Mesenchymal stem cell (in vitro differentiated cells and primary cell): ENCODE results near the gene SPATA45.

Experiments used
- DNase-seq: peaks from one replicate; pipeline ENCODE4 v3.0.0-alpha.2; 2013
- H2AFZ ChIP-seq: one replicate; pipeline ENCODE4 v1.6.1; 2013; ENCODE audit warnings: low read depth, mild to moderate bottlenecking, control low read depth, inconsistent platforms, low read length, moderate library complexity
- H2AK5ac ChIP-seq: 2 replicates; pipeline ENCODE4 v1.6.1; 2013; ENCODE audit warnings: low read length, moderate library complexity, mild to moderate bottlenecking, inconsistent platforms; ENCODE audit not compliant: severe bottlenecking
- H2BK120ac ChIP-seq: one replicate; pipeline ENCODE4 v1.6.1; 2013; ENCODE audit warnings: low read depth, mild to moderate bottlenecking, inconsistent platforms, low read length, moderate library complexity
- H2BK12ac ChIP-seq, 2 experiments: one replicate each; pipeline ENCODE4 v1.6.1; 2013; ENCODE audit warnings: inconsistent platforms in 2 of 2, low read length in 2 of 2, mild to moderate bottlenecking in 2 of 2, moderate library complexity in 2 of 2, control low read depth in 1 of 2
- H2BK15ac ChIP-seq: one replicate; pipeline ENCODE4 v1.6.1; 2013; ENCODE audit warnings: mild to moderate bottlenecking, low read depth, inconsistent platforms; ENCODE audit not compliant: poor library complexity, severe bottlenecking
- H2BK5ac ChIP-seq: 2 replicates; pipeline ENCODE4 v1.6.1; 2013; ENCODE audit warnings: low read depth, mild to moderate bottlenecking, low read length, control low read depth, inconsistent platforms; ENCODE audit not compliant: poor library complexity, severe bottlenecking
- H3K14ac ChIP-seq, 2 experiments: one replicate each; pipeline ENCODE4 v1.6.1; 2013; ENCODE audit warnings: inconsistent platforms in 2 of 2, low read length in 2 of 2, control low read depth in 1 of 2, mild to moderate bottlenecking in 1 of 2, moderate library complexity in 1 of 2
- H3K18ac ChIP-seq, 2 experiments: one replicate each; pipeline ENCODE4 v1.6.1; 2013; ENCODE audit warnings: inconsistent platforms in 2 of 2, low read length in 2 of 2, control low read depth in 1 of 2, low read depth in 1 of 2, mild to moderate bottlenecking in 1 of 2
- H3K23ac ChIP-seq, 2 experiments: one replicate each; pipeline ENCODE4 v1.6.1; 2013; ENCODE audit warnings: inconsistent platforms in 2 of 2, low read length in 2 of 2, mild to moderate bottlenecking in 2 of 2, moderate library complexity in 2 of 2, control low read depth in 1 of 2
- H3K27ac ChIP-seq: 2 replicates; pipeline ENCODE4 v1.5.1; 2013; ENCODE audit warnings: mild to moderate bottlenecking, moderate library complexity, low read length, control low read depth, inconsistent platforms; ENCODE audit not compliant: poor library complexity, severe bottlenecking
- H3K27me3 ChIP-seq, 2 experiments: 2 replicates each; pipeline versions ENCODE4 v1.6.1 to v1.7.0; 2013; ENCODE audit warnings: low read length in 2 of 2, mild to moderate bottlenecking in 2 of 2, moderate library complexity in 2 of 2, control low read depth in 1 of 2, inconsistent platforms in 1 of 2; ENCODE audit not compliant: control insufficient read depth in 1 of 2, insufficient read depth in 1 of 2
- H3K36me3 ChIP-seq, 2 experiments: 2 replicates each; pipeline versions ENCODE4 v1.6.1 to v1.7.0; 2013; ENCODE audit warnings: low read length in 2 of 2, control low read depth in 1 of 2, inconsistent platforms in 1 of 2, low read depth in 1 of 2, mild to moderate bottlenecking in 1 of 2; ENCODE audit not compliant: insufficient read depth in 2 of 2, control insufficient read depth in 1 of 2
- H3K4ac ChIP-seq, 2 experiments: one replicate each; pipeline ENCODE4 v1.6.1; 2013; ENCODE audit warnings: inconsistent platforms in 2 of 2, low read length in 2 of 2, mild to moderate bottlenecking in 2 of 2, moderate library complexity in 2 of 2, control low read depth in 1 of 2, low read depth in 1 of 2
- H3K4me1 ChIP-seq: 2 replicates; pipeline ENCODE4 v1.6.1; 2013; ENCODE audit warnings: low read depth, low read length, control low read depth; ENCODE audit not compliant: control insufficient read depth, insufficient read depth
- H3K4me2 ChIP-seq: 2 replicates; pipeline ENCODE4 v1.6.1; 2013; ENCODE audit warnings: low read length, mild to moderate bottlenecking, inconsistent platforms; ENCODE audit not compliant: poor library complexity, severe bottlenecking
- H3K4me3 ChIP-seq, 2 experiments: 2 replicates each; pipeline versions ENCODE4 v1.5.1 to v1.7.0; 2013; ENCODE audit warnings: low read length in 2 of 2, mild to moderate bottlenecking in 2 of 2, control low read depth in 1 of 2, low read depth in 1 of 2; ENCODE audit not compliant: insufficient read depth in 1 of 2
- H3K79me1 ChIP-seq: replicated peaks from 2 replicates; pipeline ENCODE4 v1.6.1; 2013; ENCODE audit warnings: mild to moderate bottlenecking, control low read depth, low read length, inconsistent platforms; ENCODE audit not compliant: poor library complexity, severe bottlenecking
- H3K9ac ChIP-seq: 2 replicates; pipeline ENCODE4 v1.7.0; 2013; ENCODE audit warnings: mild to moderate bottlenecking, low read length, moderate library complexity
- H3K9me3 ChIP-seq: 2 replicates; pipeline ENCODE4 v1.7.0; 2013; ENCODE audit warnings: mild to moderate bottlenecking, low read length; ENCODE audit not compliant: control insufficient read depth
- H4K8ac ChIP-seq: one replicate; pipeline ENCODE4 v1.6.1; 2013; ENCODE audit warnings: inconsistent platforms, mild to moderate bottlenecking, low read length, moderate library complexity
- H4K91ac ChIP-seq: one replicate; pipeline ENCODE4 v1.6.1; 2013; ENCODE audit warnings: mild to moderate bottlenecking, low read length, inconsistent platforms
- WGBS: methylation state at CpG from one replicate; pipeline ENCODE4 v1.1.7; 2013; ENCODE audit warnings: mixed read lengths; 5-methylcytosine and 5-hydroxymethylcytosine counted together

Gene SPATA45

GRCh38 chr1:212785871-212786270 is 61.6 kb downstream of the SPATA45 start:
- peaks cover 7% of the 10 kb centered on the region for H3K79me1 ChIP-seq
- no peak overlapping the region for H3K23ac ChIP-seq
- H2AFZ ChIP-seq = no peak overlapping the region
- no peak overlapping the region for H3K4ac ChIP-seq
- H3K27me3 ChIP-seq = no peaks in the 10 kb centered on the region
- H2BK5ac ChIP-seq = no peak overlapping the region
- WGBS = no CpG with 5 or more reads among the region's 1 CpG
- no peak for DNase-seq
- no peaks in the 10 kb centered on the region for H3K9me3 ChIP-seq
- H3K4me2 ChIP-seq = no peak overlapping the region
- H2BK12ac ChIP-seq = no peak overlapping the region
- H4K8ac ChIP-seq = no peak overlapping the region
- no peak overlapping the region for H3K14ac ChIP-seq
- no peak overlapping the region for H2BK120ac ChIP-seq
- peaks cover 1% of the 10 kb centered on the region for H3K4me1 ChIP-seq
- no peak overlapping the region for H4K91ac ChIP-seq
- no peak overlapping the region for H2AK5ac ChIP-seq
- H3K36me3 ChIP-seq = peaks cover 5 to 55% of the 10 kb centered on the region in 2 experiments
- no peak overlapping the region for H3K18ac ChIP-seq
- no peak overlapping the region for H3K9ac ChIP-seq
- H3K27ac ChIP-seq = no peak overlapping the region
- no peak overlapping the region for H2BK15ac ChIP-seq
- H3K4me3 ChIP-seq = no peak overlapping the region

- no peak overlapping the region for H3K4me3 ChIP-seq
- no peaks in the 10 kb centered on the region for H3K9me3 ChIP-seq
- WGBS = no CpG with 5 or more reads among the region's 1 CpG
- H2BK5ac ChIP-seq = no peak overlapping the region
- H3K4me1 ChIP-seq = no peaks in the 10 kb centered on the region
- no peak overlapping the region for H2BK120ac ChIP-seq
- no peak overlapping the region for H4K91ac ChIP-seq
- H3K4ac ChIP-seq = no peak overlapping the region
- H3K14ac ChIP-seq = no peak overlapping the region
- no peak overlapping the region for H2AK5ac ChIP-seq
- H3K36me3 ChIP-seq = peaks cover 5 to 58% of the 10 kb centered on the region in 2 experiments
- H4K8ac ChIP-seq = no peak overlapping the region
- H2BK15ac ChIP-seq = no peak overlapping the region
- H3K23ac ChIP-seq = no peak overlapping the region
- no peaks in the 10 kb centered on the region for H3K27me3 ChIP-seq
- no peak overlapping the region for H3K9ac ChIP-seq
- no peak overlapping the region for H3K27ac ChIP-seq
- H3K18ac ChIP-seq = no peak overlapping the region
- no peak overlapping the region for H3K4me2 ChIP-seq
- no peak for DNase-seq
- no peak overlapping the region for H2BK12ac ChIP-seq
- H2AFZ ChIP-seq = no peak overlapping the region
- H3K79me1 ChIP-seq = peaks cover 7% of the 10 kb centered on the region
Observed at GRCh38 chr1:212783976-212784375, 63.5 kb downstream of the SPATA45 start.

GRCh38 chr1:212782422-212783154 is 64.9 kb downstream of the SPATA45 start:
- H2AFZ ChIP-seq = no peak overlapping the region
- peak; percentile 70 for DNase-seq
- no peak overlapping the region for H3K18ac ChIP-seq
- peaks cover 3% of the 10 kb centered on the region for H3K79me1 ChIP-seq
- H3K36me3 ChIP-seq = peaks cover 5 to 63% of the 10 kb centered on the region in 2 experiments
- no peak overlapping the region for H3K23ac ChIP-seq
- H3K4ac ChIP-seq = no peak overlapping the region
- H4K91ac ChIP-seq = no peak overlapping the region
- H2BK5ac ChIP-seq = no peak overlapping the region
- no peak overlapping the region for H2BK15ac ChIP-seq
- no peak overlapping the region for H2BK12ac ChIP-seq
- no peak overlapping the region for H3K14ac ChIP-seq
- H3K9me3 ChIP-seq = no peaks in the 10 kb centered on the region
- peak overlapping the region; percentile 67 for H3K9ac ChIP-seq
- no peak overlapping the region for H3K4me3 ChIP-seq
- H4K8ac ChIP-seq = no peak overlapping the region
- no peak overlapping the region for H2AK5ac ChIP-seq
- H2BK120ac ChIP-seq = no peak overlapping the region
- 92% methylated on average over 1 of the region's 3 CpGs for WGBS
- peak overlapping the region; percentile 45 for H3K27ac ChIP-seq
- H3K4me1 ChIP-seq = no peaks in the 10 kb centered on the region
- no peak overlapping the region for H3K4me2 ChIP-seq
- H3K27me3 ChIP-seq = no peaks in the 10 kb centered on the region

GRCh38 chr1:212781225-212781624 is 66.2 kb downstream of the SPATA45 start:
- no peak overlapping the region for H4K8ac ChIP-seq
- no peak overlapping the region for H3K4me2 ChIP-seq
- H2BK15ac ChIP-seq = no peak overlapping the region
- H4K91ac ChIP-seq = no peak overlapping the region
- no peaks in the 10 kb centered on the region for H3K27me3 ChIP-seq
- H2AFZ ChIP-seq = no peak overlapping the region
- DNase-seq = no peak
- no peak overlapping the region for H3K27ac ChIP-seq
- H2BK120ac ChIP-seq = no peak overlapping the region
- no peaks in the 10 kb centered on the region for H3K9me3 ChIP-seq
- H3K4me3 ChIP-seq = no peak overlapping the region
- peaks cover 3% of the 10 kb centered on the region for H3K79me1 ChIP-seq
- peaks cover 0 to 55% of the 10 kb centered on the region in 2 experiments for H3K36me3 ChIP-seq
- no peak overlapping the region for H3K9ac ChIP-seq
- H3K23ac ChIP-seq = no peak overlapping the region
- no CpG with 5 or more reads among the region's 2 CpGs for WGBS
- H2AK5ac ChIP-seq = no peak overlapping the region
- H2BK12ac ChIP-seq = no peak overlapping the region
- no peak overlapping the region for H3K14ac ChIP-seq
- H2BK5ac ChIP-seq = no peak overlapping the region
- H3K4me1 ChIP-seq = no peaks in the 10 kb centered on the region
- H3K4ac ChIP-seq = no peak overlapping the region
- no peak overlapping the region for H3K18ac ChIP-seq
